ENCODE data around the gene ZNF688. TPM values are rescaled to one million over a fixed set of nuclear protein-coding genes. Genes with fewer than 3 reads are reported as not detected.
A peak's percentile ranks its signal among the peaks of the same experiment; 100 is the strongest.

ZNF688 gene
- 4.2 and 4.3 TPM in 2 replicates for total RNA-seq (2014; rRNA removed; shearing (Covaris generic))

- peak; percentile 96 to 97 for DNase-seq
- H3K27me3 ChIP-seq = no peaks in the 10 kb centered on the region
- peaks cover 3% of the 10 kb centered on the region; the same call in 1 of the 2 replicates for H3K4me1 ChIP-seq
- H3K4me3 ChIP-seq = peak within 1 kb of the TSS; percentile 73
- peak within 1 kb of the TSS; percentile 87 for H3K27ac ChIP-seq
- H3K9me3 ChIP-seq (replicated peaks) = no peaks in the 10 kb centered on the region
- no peaks in the 10 kb centered on the region for H3K36me3 ChIP-seq
Observed at GRCh38 chr16:30571445-30572322, at the start of gene ZNF688. TSS of gene ZNF688 (minus strand) at chr16:30571714. CDS start at chr16:30571629, 85 bp downstream.

- Histone ChIP-seq H3K27me3 (no peaks in the 10 kb centered on the region), H3K4me1 (peaks cover 14% of the 10 kb centered on the region), H3K4me3 (no peak overlapping the region), H3K36me3 (no peaks in the 10 kb centered on the region), H3K27ac (no peak overlapping the region), H3K9me3 (replicated peaks) (peaks cover 15% of the 10 kb centered on the region; the same call in 1 of the 2 replicates)
- DNase-seq = no peak
Observed at GRCh38 chr16:30620169-30620568, 48.7 kb upstream of the ZNF688 start.

GRCh38 chr16:30619638-30620037 is 48.1 kb upstream of the ZNF688 start:
- Histone ChIP-seq H3K27me3 (no peaks in the 10 kb centered on the region), H3K4me3 (no peak overlapping the region), H3K4me1 (peaks cover 14% of the 10 kb centered on the region), H3K27ac (no peak overlapping the region), H3K36me3 (no peaks in the 10 kb centered on the region), H3K9me3 (replicated peaks) (peaks cover 15% of the 10 kb centered on the region; the same call in 1 of the 2 replicates)
- no peak for DNase-seq

GRCh38 chr16:30619202-30619601 is 47.7 kb upstream of the ZNF688 start:
- Histone ChIP-seq H3K27ac (no peak overlapping the region), H3K27me3 (no peaks in the 10 kb centered on the region), H3K4me3 (no peak overlapping the region), H3K4me1 (peaks cover 14% of the 10 kb centered on the region), H3K36me3 (no peaks in the 10 kb centered on the region), H3K9me3 (replicated peaks) (peaks cover 15% of the 10 kb centered on the region; the same call in 1 of the 2 replicates)
- DNase-seq = no peak

- no peaks in the 10 kb centered on the region for H3K4me1 ChIP-seq
- no peak overlapping the region for H3K27ac ChIP-seq
- H3K27me3 ChIP-seq = no peaks in the 10 kb centered on the region
- H3K4me3 ChIP-seq = no peak overlapping the region
- no peaks in the 10 kb centered on the region for H3K36me3 ChIP-seq
- DNase-seq = peak; percentile 36 to 45
- peaks cover 9% of the 10 kb centered on the region; the same call in 1 of the 2 replicates for H3K9me3 ChIP-seq (replicated peaks)
Observed at GRCh38 chr16:30615358-30616091, 44.0 kb upstream of the ZNF688 start.

GRCh38 chr16:30609926-30610839 is 38.7 kb upstream of the ZNF688 start, which contains the start of gene ZNF689:
TSS of gene ZNF689 (minus strand) at chr16:30610389. CDS start at chr16:30610041, 348 bp downstream.
- peak; percentile 97 to 99 for DNase-seq
- Histone ChIP-seq H3K4me1 (no peaks in the 10 kb centered on the region; the same call in 1 of the 2 replicates), H3K36me3 (peaks cover 12% of the 10 kb centered on the region), H3K9me3 (replicated peaks) (no peaks in the 10 kb centered on the region), H3K4me3 (peak within 1 kb of the TSS; percentile 97), H3K27ac (peak within 1 kb of the TSS; percentile 95), H3K27me3 (no peaks in the 10 kb centered on the region)

- Histone ChIP-seq H3K4me3 (peak overlapping the region; percentile 97), H3K9me3 (replicated peaks) (no peaks in the 10 kb centered on the region), H3K27ac (peak overlapping the region; percentile 95), H3K4me1 (no peaks in the 10 kb centered on the region; the same call in 1 of the 2 replicates), H3K36me3 (peaks cover 16% of the 10 kb centered on the region), H3K27me3 (no peaks in the 10 kb centered on the region)
- peak; percentile 54 to 64 for DNase-seq
Observed at GRCh38 chr16:30609002-30609925, 37.8 kb upstream of the ZNF688 start.

- Histone ChIP-seq H3K4me3 (no peak overlapping the region), H3K9me3 (replicated peaks) (peaks cover 2% of the 10 kb centered on the region; the same call in 1 of the 2 replicates), H3K27ac (no peak overlapping the region), H3K36me3 (peaks cover 30% of the 10 kb centered on the region), H3K27me3 (no peaks in the 10 kb centered on the region), H3K4me1 (no peaks in the 10 kb centered on the region; the same call in 1 of the 2 replicates)
- no peak for DNase-seq
Observed at GRCh38 chr16:30606004-30606403, 34.5 kb upstream of the ZNF688 start.

GRCh38 chr16:30605158-30605557 is 33.6 kb upstream of the ZNF688 start:
- no peaks in the 10 kb centered on the region for H3K27me3 ChIP-seq
- peaks cover 4% of the 10 kb centered on the region; the same call in 1 of the 2 replicates for H3K9me3 ChIP-seq (replicated peaks)
- no peaks in the 10 kb centered on the region; the same call in 1 of the 2 replicates for H3K4me1 ChIP-seq
- H3K27ac ChIP-seq = no peak overlapping the region
- no peak for DNase-seq
- H3K4me3 ChIP-seq = no peak overlapping the region
- peaks cover 30% of the 10 kb centered on the region for H3K36me3 ChIP-seq

GRCh38 chr16:30604316-30604947 is 32.9 kb upstream of the ZNF688 start:
- no peak for DNase-seq
- Histone ChIP-seq H3K9me3 (replicated peaks) (peaks cover 4% of the 10 kb centered on the region; the same call in 1 of the 2 replicates), H3K36me3 (peaks cover 30% of the 10 kb centered on the region), H3K27ac (no peak overlapping the region), H3K27me3 (no peaks in the 10 kb centered on the region), H3K4me3 (no peak overlapping the region), H3K4me1 (no peaks in the 10 kb centered on the region; the same call in 1 of the 2 replicates)

- no peak overlapping the region for H3K27ac ChIP-seq
- no peaks in the 10 kb centered on the region; the same call in 1 of the 2 replicates for H3K4me1 ChIP-seq
- no peaks in the 10 kb centered on the region for H3K27me3 ChIP-seq
- DNase-seq = no peak
- H3K9me3 ChIP-seq (replicated peaks) = peaks cover 4% of the 10 kb centered on the region; the same call in 1 of the 2 replicates
- peaks cover 30% of the 10 kb centered on the region for H3K36me3 ChIP-seq
- H3K4me3 ChIP-seq = no peak overlapping the region
Observed at GRCh38 chr16:30603945-30604315, 32.4 kb upstream of the ZNF688 start.

GRCh38 chr16:30602616-30603277 is 31.2 kb upstream of the ZNF688 start:
- H3K27ac ChIP-seq = no peak overlapping the region
- no peak overlapping the region for H3K4me3 ChIP-seq
- H3K36me3 ChIP-seq = peaks cover 30% of the 10 kb centered on the region
- H3K9me3 ChIP-seq (replicated peaks) = peaks cover 4% of the 10 kb centered on the region; the same call in 1 of the 2 replicates
- no peaks in the 10 kb centered on the region for H3K4me1 ChIP-seq
- H3K27me3 ChIP-seq = no peaks in the 10 kb centered on the region
- peak in 1 of 2 experiments; percentile 20 for DNase-seq

Data from SJCRH30 (cell line).